GM15510 (cell line): ENCODE results near the gene GRIK4.

Experiments
- POLR2A ChIP-seq: IDR thresholded peaks from 3 replicates; pipeline ENCODE4 v1.6.1; 2011; ENCODE audit warnings: borderline replicate concordance; ENCODE audit not compliant: insufficient read length; ENCODE audit errors: extremely low read depth

Gene GRIK4

GRCh38 chr11:120565466-120566155, 54.1 kb downstream of the GRIK4 start:
- TF ChIP-seq POLR2A: no peak

- TF ChIP-seq POLR2A: no peak
These were observed 54.6 kb downstream of the GRIK4 start for GRCh38 chr11:120566176-120566575.

- no peak for TF ChIP-seq POLR2A
These were observed 57.2 kb downstream of the GRIK4 start for GRCh38 chr11:120568572-120569307.

GRCh38 chr11:120569861-120570260, 58.3 kb downstream of the GRIK4 start:
- no peak for TF ChIP-seq POLR2A

GRCh38 chr11:120571476-120571875, 59.9 kb downstream of the GRIK4 start:
- TF ChIP-seq POLR2A: no peak

GRCh38 chr11:120573756-120574354, 62.3 kb downstream of the GRIK4 start:
- TF ChIP-seq POLR2A: no peak

- TF ChIP-seq POLR2A: no peak
These were observed 63.3 kb downstream of the GRIK4 start for GRCh38 chr11:120574876-120575275.

GRCh38 chr11:120575461-120575860, 63.9 kb downstream of the GRIK4 start:
- TF ChIP-seq POLR2A: no peak

GRCh38 chr11:120576606-120577005, 65.1 kb downstream of the GRIK4 start:
- no peak for TF ChIP-seq POLR2A

- no peak for TF ChIP-seq POLR2A
These were observed 65.5 kb downstream of the GRIK4 start for GRCh38 chr11:120577041-120577440.

GRCh38 chr11:120577624-120578363, 66.2 kb downstream of the GRIK4 start:
- TF ChIP-seq POLR2A: no peak

- no peak for TF ChIP-seq POLR2A
These were observed 67.1 kb downstream of the GRIK4 start for GRCh38 chr11:120578596-120579154.

GRCh38 chr11:120579611-120580031, 68.1 kb downstream of the GRIK4 start:
- TF ChIP-seq POLR2A: no peak

GRCh38 chr11:120581313-120581712, 69.8 kb downstream of the GRIK4 start:
- TF ChIP-seq POLR2A: no peak

- no peak for TF ChIP-seq POLR2A
These were observed 74.5 kb downstream of the GRIK4 start for GRCh38 chr11:120586072-120586471.
